Testis (tissue), 3 donors: ENCODE measurements around the gene PLEKHG4B. TPM values are rescaled to one million over a fixed set of nuclear protein-coding genes. Genes with fewer than 3 reads are reported as not detected.

Source experiments
- DNase-seq: peaks from one replicate; pipeline ENCODE4 v3.0.0-alpha.2; 2019
- H3K27ac ChIP-seq, 2 donors: fragments of 200-600 bp; sonication (generic); one replicate each; pipeline ENCODE4 v1.5.1; 2019
- H3K27me3 ChIP-seq: fragments of 200-600 bp; sonication (generic); one replicate; pipeline ENCODE4 v1.5.1; 2019
- H3K36me3 ChIP-seq: fragments of 200-600 bp; sonication (generic); one replicate; pipeline ENCODE4 v1.5.1; 2017; ENCODE audit warnings: low read depth; ENCODE audit errors: missing control alignments
- H3K4me1 ChIP-seq: fragments of 200-600 bp; sonication (generic); one replicate; pipeline ENCODE4 v1.5.1; 2019
- H3K4me3 ChIP-seq, 2 donors: fragments of 200-600 bp; sonication (generic); one replicate each; pipeline ENCODE4 v1.5.1; 2017 to 2019
- H3K9me3 ChIP-seq: fragments of 200-600 bp; sonication (generic); one replicate; pipeline ENCODE4 v1.5.1; 2017
- POLR2A ChIP-seq: fragments of 450-650 bp; IDR thresholded peaks from one replicate; pipeline ENCODE4 v1.6.1; 2017; ENCODE audit warnings: antibody characterized with exemption, mild to moderate bottlenecking, moderate library complexity
- WGBS, 2 donors: methylation state at CpG; one replicate each; pipeline ENCODE4 v1.1.5; 2018; 5-methylcytosine and 5-hydroxymethylcytosine counted together
- intact Hi-C: fragments of 100-400 bp; cut with DNase I; formaldehyde crosslinking; loops from one replicate; pipeline ENCODE4 v1.15.1; 2023; ENCODE audit warnings: low total_unique reads
- polyA plus RNA-seq: library from polyadenylated mRNA; stranded (reverse); fragments of 350-450 nt; fragmentation: Illumina TruSeq; extraction: RNeasy Lipid Tissue Mini Kit (QIAGEN cat#74804); gene quantifications from one replicate; pipeline ENCODE4 v1.2.3, GENCODE V29; 2014; ENCODE audit warnings: low read depth, low replicate concordance; ENCODE audit not compliant: insufficient read depth
- total RNA-seq, 2 donors: library from RNA; depleted of rRNA; stranded (reverse); fragments of >200 nt; gene quantifications; one replicate each; pipeline ENCODE4 v1.2.3, GENCODE V29; 2016
- TF ChIP-seq, protein P1 (sequence below), 3 experiments: fragments of 450-650 bp in 2 of 3; fragments of 200-600 bp in 1 of 3; sonication (generic) in 1 of 3; IDR thresholded peaks; one replicate each; pipeline ENCODE4 v1.5.1; 2016 to 2019; ENCODE audit warnings: antibody characterized with exemption in 3 of 3, mild to moderate bottlenecking in 2 of 3, moderate library complexity in 1 of 3

The PLEKHG4B gene
- total and polyA plus RNA-seq, 3 donors from 2014 or later: 3.2 to 6.9 (median 6.0) TPM

DNA sequence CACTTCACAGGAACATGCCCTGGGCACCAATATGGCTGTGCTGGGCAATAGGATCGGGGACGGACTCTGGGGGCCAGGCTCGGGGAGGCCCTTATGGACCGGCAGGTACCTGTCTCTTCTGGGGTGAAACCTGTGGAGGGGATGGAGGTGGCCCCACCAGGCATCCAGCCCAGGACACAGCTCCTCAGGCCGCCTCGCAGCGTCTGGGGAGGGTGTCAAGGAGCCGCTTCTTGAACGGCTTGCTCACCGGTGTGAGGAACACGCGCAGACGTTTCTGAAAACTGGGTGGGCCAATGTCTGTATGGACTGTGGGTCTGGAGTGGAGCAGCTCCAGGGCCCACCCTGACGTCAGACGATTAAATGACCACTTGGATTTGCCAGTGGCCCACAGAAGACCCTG is 45.8 kb downstream of the PLEKHG4B start:
- WGBS, 2 donors: 90 to 94% methylated on average over 12 to 15 of the region's 15 CpGs
- Histone ChIP-seq H3K36me3 (no peaks in the 10 kb centered on the region), H3K4me3 (no peak overlapping the region), H3K9me3 (no peaks in the 10 kb centered on the region), H3K4me1 (no peaks in the 10 kb centered on the region), H3K27ac (no peak overlapping the region), H3K27me3 (no peaks in the 10 kb centered on the region)
- DNase-seq: no peak
- intact Hi-C loops: no loop called here
- no peak for TF ChIP-seq POLR2A
- TF ChIP-seq, protein P1, sequence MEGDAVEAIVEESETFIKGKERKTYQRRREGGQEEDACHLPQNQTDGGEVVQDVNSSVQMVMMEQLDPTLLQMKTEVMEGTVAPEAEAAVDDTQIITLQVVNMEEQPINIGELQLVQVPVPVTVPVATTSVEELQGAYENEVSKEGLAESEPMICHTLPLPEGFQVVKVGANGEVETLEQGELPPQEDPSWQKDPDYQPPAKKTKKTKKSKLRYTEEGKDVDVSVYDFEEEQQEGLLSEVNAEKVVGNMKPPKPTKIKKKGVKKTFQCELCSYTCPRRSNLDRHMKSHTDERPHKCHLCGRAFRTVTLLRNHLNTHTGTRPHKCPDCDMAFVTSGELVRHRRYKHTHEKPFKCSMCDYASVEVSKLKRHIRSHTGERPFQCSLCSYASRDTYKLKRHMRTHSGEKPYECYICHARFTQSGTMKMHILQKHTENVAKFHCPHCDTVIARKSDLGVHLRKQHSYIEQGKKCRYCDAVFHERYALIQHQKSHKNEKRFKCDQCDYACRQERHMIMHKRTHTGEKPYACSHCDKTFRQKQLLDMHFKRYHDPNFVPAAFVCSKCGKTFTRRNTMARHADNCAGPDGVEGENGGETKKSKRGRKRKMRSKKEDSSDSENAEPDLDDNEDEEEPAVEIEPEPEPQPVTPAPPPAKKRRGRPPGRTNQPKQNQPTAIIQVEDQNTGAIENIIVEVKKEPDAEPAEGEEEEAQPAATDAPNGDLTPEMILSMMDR (IDR thresholded peaks at IDR 0.05): no peak

DNA sequence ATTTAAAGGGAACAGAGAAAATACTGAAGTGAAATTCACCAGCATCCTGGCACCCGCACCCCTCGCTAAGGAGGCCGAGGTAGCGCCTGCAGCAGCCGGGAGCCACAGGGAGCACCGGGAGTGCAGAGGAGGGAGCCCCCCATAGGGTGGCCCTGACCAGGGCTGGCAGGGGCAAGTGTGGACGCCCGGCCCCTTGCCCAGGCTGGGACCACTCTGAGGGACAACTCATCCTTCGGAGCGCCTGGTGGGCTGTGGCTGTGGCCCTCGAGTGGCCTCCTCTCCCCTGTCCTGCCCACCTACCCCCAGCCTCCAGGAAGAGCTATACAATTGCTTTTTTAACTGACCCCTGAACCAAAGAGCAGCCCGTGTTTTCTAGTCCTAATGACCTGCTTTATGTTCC is 47.0 kb downstream of the PLEKHG4B start:
- Histone ChIP-seq H3K36me3 (no peaks in the 10 kb centered on the region), H3K27me3 (no peaks in the 10 kb centered on the region), H3K4me3 (no peak overlapping the region), H3K4me1 (no peaks in the 10 kb centered on the region), H3K27ac (no peak overlapping the region), H3K9me3 (no peaks in the 10 kb centered on the region)
- no peak for TF ChIP-seq POLR2A
- TF ChIP-seq, protein P1 (IDR thresholded peaks at IDR 0.05): no peak
- DNase-seq: no peak
- WGBS, 2 donors: 78 to 88% methylated on average over 12 of the region's 12 CpGs
- intact Hi-C loops: no loop called here

DNA sequence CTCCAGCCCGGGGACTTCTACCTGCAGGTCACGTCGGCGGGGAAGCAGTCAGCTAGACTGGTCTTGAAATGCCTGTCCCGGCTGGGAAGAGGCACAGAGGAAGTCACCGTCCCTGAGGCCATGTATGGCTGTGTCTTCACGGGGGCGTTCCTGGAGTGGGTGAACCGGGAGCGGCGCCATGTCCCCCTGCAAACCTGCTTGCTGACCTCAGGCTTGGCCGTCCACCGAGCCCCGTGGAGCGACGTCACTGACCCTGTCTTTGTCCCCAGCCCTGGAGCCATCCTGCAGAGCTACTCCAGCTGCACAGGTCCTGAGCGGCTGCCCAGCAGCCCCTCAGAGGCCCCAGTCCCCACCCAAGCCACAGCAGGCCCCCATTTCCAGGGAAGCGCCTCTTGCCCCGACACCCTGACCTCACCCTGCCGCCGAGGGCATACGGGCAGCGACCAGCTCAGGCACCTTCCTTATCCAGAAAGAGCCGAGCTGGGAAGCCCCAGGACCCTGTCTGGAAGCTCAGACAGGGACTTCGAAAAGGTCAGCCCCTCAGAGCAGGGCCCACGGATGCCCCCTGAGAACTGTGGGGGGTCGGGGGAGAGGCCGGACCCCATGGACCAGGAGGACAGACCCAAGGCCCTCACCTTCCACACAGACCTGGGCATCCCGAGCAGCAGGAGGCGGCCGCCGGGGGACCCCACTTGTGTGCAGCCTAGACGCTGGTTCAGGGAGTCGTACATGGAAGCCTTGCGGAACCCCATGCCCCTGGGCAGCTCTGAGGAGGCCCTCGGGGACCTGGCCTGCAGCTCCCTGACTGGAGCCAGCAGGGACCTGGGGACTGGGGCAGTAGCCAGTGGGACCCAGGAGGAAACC is 47.8 kb downstream of the PLEKHG4B start:
- H3K27ac ChIP-seq: no peak overlapping the region
- intact Hi-C loops: no loop called here
- H3K27me3 ChIP-seq: no peaks in the 10 kb centered on the region
- TF ChIP-seq, protein P1 (IDR thresholded peaks at IDR 0.05): no peak
- no peak for TF ChIP-seq POLR2A
- H3K4me3 ChIP-seq: no peak overlapping the region
- DNase-seq: no peak
- no peaks in the 10 kb centered on the region for H3K9me3 ChIP-seq
- H3K36me3 ChIP-seq: no peaks in the 10 kb centered on the region
- WGBS, 2 donors: 91 to 100% methylated on average over 1 to 34 of the region's 36 CpGs
- no peaks in the 10 kb centered on the region for H3K4me1 ChIP-seq

DNA sequence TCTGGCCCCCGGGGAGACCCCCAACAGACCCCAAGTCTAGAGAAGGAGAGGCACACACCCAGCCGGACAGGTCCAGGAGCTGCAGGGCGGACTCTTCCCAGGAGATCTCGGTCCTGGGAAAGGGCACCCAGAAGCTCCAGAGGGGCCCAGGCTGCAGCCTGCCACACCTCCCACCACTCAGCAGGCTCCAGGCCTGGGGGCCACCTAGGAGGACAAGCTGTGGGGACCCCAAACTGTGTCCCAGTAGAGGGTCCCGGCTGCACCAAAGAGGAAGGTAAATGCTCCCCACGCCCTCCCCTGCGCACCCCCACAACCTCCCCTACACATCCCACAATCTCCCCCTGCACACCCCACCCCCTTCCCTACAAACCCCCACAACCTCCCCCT is 48.5 kb downstream of the PLEKHG4B start:
- intact Hi-C loops: no loop called here

More for the DNA sequence above, 48.5 kb downstream of the PLEKHG4B start:
- WGBS, 2 donors: 89 to 92% methylated on average over 5 to 7 of the region's 7 CpGs
- TF ChIP-seq, protein P1 (IDR thresholded peaks at IDR 0.05): no peak
- no peak for TF ChIP-seq POLR2A
- Histone ChIP-seq H3K4me3 (no peak overlapping the region), H3K27me3 (no peaks in the 10 kb centered on the region), H3K4me1 (no peaks in the 10 kb centered on the region), H3K27ac (no peak overlapping the region), H3K9me3 (no peaks in the 10 kb centered on the region), H3K36me3 (no peaks in the 10 kb centered on the region)
- no peak for DNase-seq
